NCI-H128 (cell line): ENCODE data around the gene ZNG1A.
"Not testable (repeated sequence)": the region's sequence is repeated elsewhere in the genome, so short reads cannot be mapped to it uniquely, and the experiment has no call there.

Experiments used
- DNase-seq: peaks from one replicate; lab custom pipeline; 2025; ENCODE audit not compliant: unreplicated experiment; lab: John Stamatoyannopoulos, UW

ZNG1A gene

GRCh38 chr9:98775-99174, 80.1 kb downstream of the ZNG1A start:
- DNase-seq, result not testable (repeated sequence)

- DNase-seq, result not testable (repeated sequence)
Measured at GRCh38 chr9:94992-95391, 83.9 kb downstream of the ZNG1A start.

GRCh38 chr9:94323-94722, 84.5 kb downstream of the ZNG1A start:
- DNase-seq, result not testable (repeated sequence)

GRCh38 chr9:93909-94308, 84.9 kb downstream of the ZNG1A start:
- DNase-seq, result not testable (repeated sequence)

- DNase-seq, result not testable (repeated sequence)
Measured at GRCh38 chr9:90851-91250, 88.0 kb downstream of the ZNG1A start.

- DNase-seq, result not testable (repeated sequence)
Measured at GRCh38 chr9:88396-89037, 90.3 kb downstream of the ZNG1A start.

DNA sequence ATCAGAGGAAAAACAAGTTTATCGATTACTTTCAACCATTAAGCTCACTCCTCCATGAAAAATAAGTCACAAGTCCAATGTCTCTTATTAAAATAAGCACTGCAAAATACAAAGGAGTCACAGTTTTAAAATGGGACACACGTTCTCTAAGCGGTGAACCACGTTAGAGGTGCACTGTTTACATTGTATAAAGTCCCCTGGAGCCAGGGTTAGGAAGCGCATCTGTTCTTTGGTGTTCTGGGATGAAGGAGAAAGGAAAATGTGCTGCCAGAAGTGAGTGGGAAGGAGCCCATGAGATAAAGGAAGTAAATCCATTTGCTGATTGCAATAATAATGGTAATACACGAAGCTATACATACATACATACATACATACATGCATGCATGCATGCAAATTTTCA, 91.0 kb downstream of the ZNG1A start:
- DNase-seq, result not testable (repeated sequence)

DNA sequence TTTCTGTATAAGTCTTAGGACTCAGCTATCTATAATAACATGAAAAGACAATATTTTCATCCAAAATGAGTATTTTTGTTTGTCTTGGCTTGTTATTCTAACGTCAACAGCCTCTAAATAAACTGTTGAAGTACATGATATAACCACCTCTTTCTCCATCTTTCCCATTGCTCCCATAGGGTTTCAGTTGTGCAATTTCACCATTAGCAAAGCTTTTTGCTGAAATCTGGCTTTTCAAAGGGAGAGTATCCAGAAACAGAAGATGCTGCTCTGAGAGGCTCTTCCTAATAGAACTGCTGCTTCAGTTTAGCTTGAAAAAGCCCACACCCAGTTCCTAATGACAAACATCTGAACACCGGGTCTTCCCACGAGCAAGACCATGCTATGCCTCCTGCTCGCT, 91.8 kb downstream of the ZNG1A start:
- not testable (repeated sequence) for DNase-seq

DNA sequence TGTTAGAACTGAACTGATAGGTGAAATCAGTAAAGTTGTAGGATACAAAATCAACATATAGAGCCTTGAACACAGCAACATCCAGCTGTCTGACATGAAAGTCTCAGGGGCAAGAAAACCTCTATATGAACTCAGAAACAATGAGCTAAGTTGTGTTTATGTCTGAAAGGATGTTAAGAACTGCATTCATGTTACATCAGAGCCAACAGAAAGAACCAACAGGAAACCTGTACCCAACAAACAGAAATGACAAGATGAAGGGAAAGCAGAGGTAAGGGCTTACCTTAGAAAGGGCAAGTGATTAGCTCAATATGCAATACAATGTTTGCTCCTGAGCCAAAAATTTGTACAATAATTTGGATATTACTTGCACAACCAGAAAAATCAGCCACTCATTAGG, 92.2 kb downstream of the ZNG1A start:
- not testable (repeated sequence) for DNase-seq

- DNase-seq, result not testable (repeated sequence)
Measured at GRCh38 chr9:82932-83689, 95.7 kb downstream of the ZNG1A start.

GRCh38 chr9:78333-78732, 100.5 kb downstream of the ZNG1A start:
- DNase-seq, result not testable (repeated sequence)

- not testable (repeated sequence) for DNase-seq
Measured at GRCh38 chr9:76389-76788, 102.5 kb downstream of the ZNG1A start.

- not testable (repeated sequence) for DNase-seq
Measured at GRCh38 chr9:73900-74525, 104.8 kb downstream of the ZNG1A start.

GRCh38 chr9:73076-73899, 105.6 kb downstream of the ZNG1A start:
- not testable (repeated sequence) for DNase-seq
